HUES48 (cell line): ENCODE results near the gene POU5F1.
"Not testable (repeated sequence)": the region's sequence is repeated elsewhere in the genome, so short reads cannot be mapped to it uniquely, and the experiment has no call there.

ENCODE experiments used
- H3K27ac ChIP-seq: one replicate; pipeline ENCODE4 v1.7.0; 2013; ENCODE audit warnings: low read depth, low read length, inconsistent platforms
- H3K27me3 ChIP-seq: 2 replicates; pipeline ENCODE4 v1.6.1; 2013; ENCODE audit warnings: mild to moderate bottlenecking, low read length; ENCODE audit not compliant: control insufficient read depth, insufficient read depth
- H3K36me3 ChIP-seq: 2 replicates; pipeline ENCODE4 v1.6.1; 2013; ENCODE audit warnings: low read length; ENCODE audit not compliant: control insufficient read depth, insufficient read depth
- H3K4me1 ChIP-seq: 2 replicates; pipeline ENCODE4 v1.6.1; 2013; ENCODE audit warnings: mild to moderate bottlenecking, low read length; ENCODE audit not compliant: control insufficient read depth, insufficient read depth
- H3K4me3 ChIP-seq: 2 replicates; pipeline ENCODE4 v1.5.1; 2013; ENCODE audit warnings: mild to moderate bottlenecking, low read depth, low read length
- H3K9ac ChIP-seq: 2 replicates; pipeline ENCODE4 v1.6.1; 2013; ENCODE audit warnings: mild to moderate bottlenecking, low read depth, low read length, moderate library complexity
- H3K9me3 ChIP-seq: 2 replicates; pipeline ENCODE4 v1.6.1; 2013; ENCODE audit warnings: low read length; ENCODE audit not compliant: control insufficient read depth, insufficient read depth

The POU5F1 gene

DNA sequence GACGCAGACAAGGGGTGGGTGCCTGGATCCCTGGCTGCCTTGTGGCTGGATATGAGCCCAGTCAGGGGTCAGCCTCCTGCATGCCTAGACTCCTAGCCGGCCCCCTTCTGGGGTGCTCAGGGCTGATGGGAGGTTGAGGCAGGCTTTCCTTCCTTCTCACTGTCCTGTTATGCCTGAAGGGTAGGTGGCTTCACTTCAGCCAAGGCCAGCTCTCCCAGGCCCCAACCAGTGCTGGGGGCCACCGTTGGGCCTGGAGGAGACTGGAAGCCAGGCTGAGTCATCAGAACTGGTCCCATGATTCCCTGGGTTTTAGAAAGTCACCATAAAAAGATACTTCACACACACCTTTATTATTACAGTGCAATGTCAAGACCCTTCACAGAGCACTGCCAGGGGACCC lies 2.9 kb upstream of the POU5F1 start:
- peak overlapping the region; percentile 39 for H3K9ac ChIP-seq
- no peaks in the 10 kb centered on the region for H3K9me3 ChIP-seq
- H3K36me3 ChIP-seq: peaks cover 2% of the 10 kb centered on the region; the same call in 1 of the 2 replicates
- H3K4me3 ChIP-seq: peak overlapping the region; percentile 61
- peaks cover 32% of the 10 kb centered on the region for H3K4me1 ChIP-seq
- H3K27me3 ChIP-seq: no peaks in the 10 kb centered on the region
- peak overlapping the region; percentile 100 for H3K27ac ChIP-seq

DNA sequence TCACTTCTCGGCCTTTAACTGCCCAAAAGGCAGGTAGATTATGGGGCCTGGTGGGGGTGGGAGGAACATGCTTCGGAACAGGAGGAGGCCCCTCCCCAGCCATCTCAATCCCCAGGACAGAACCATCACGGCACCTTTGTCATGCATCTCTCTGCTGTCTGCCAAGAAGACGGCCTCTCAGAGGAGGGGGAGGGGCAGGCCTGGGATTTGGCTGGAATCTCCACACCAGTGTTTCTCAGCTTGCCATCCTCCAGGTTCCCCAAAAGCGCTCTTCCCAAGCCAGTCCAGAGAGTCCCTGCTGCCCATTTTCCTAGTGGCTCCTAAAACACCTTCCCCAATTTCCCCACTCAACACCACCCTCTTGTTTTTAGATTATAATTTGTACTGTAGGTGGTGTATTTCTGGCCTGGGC lies 2.5 kb upstream of the POU5F1 start:
- H3K4me1 ChIP-seq: peaks cover 31% of the 10 kb centered on the region
- H3K27ac ChIP-seq: peak overlapping the region; percentile 100
- H3K36me3 ChIP-seq: peaks cover 3% of the 10 kb centered on the region; the same call in 1 of the 2 replicates
- peak overlapping the region; percentile 81 for H3K9ac ChIP-seq
- peak overlapping the region; percentile 61 for H3K4me3 ChIP-seq
- no peaks in the 10 kb centered on the region for H3K9me3 ChIP-seq
- H3K27me3 ChIP-seq: no peaks in the 10 kb centered on the region

GRCh38 chr6:31171931-31172905 lies 1.7 kb upstream of the POU5F1 start:
- Histone ChIP-seq H3K36me3 (peaks cover 3% of the 10 kb centered on the region; the same call in 1 of the 2 replicates), H3K27me3 (no peaks in the 10 kb centered on the region), H3K4me1 (peaks cover 28% of the 10 kb centered on the region), H3K4me3 (peak overlapping the region; percentile 61), H3K9ac (peak overlapping the region; percentile 81), H3K9me3 (no peaks in the 10 kb centered on the region), H3K27ac (peak overlapping the region; percentile 100)

GRCh38 chr6:31170987-31171671 lies 647 bp upstream of the POU5F1 start:
- Histone ChIP-seq H3K27me3 (no peaks in the 10 kb centered on the region), H3K36me3 (peaks cover 12% of the 10 kb centered on the region), H3K4me3 (peak overlapping the region; percentile 88), H3K4me1 (peaks cover 33% of the 10 kb centered on the region), H3K27ac (peak overlapping the region; percentile 100), H3K9ac (peak overlapping the region; percentile 54), H3K9me3 (no peaks in the 10 kb centered on the region)

DNA sequence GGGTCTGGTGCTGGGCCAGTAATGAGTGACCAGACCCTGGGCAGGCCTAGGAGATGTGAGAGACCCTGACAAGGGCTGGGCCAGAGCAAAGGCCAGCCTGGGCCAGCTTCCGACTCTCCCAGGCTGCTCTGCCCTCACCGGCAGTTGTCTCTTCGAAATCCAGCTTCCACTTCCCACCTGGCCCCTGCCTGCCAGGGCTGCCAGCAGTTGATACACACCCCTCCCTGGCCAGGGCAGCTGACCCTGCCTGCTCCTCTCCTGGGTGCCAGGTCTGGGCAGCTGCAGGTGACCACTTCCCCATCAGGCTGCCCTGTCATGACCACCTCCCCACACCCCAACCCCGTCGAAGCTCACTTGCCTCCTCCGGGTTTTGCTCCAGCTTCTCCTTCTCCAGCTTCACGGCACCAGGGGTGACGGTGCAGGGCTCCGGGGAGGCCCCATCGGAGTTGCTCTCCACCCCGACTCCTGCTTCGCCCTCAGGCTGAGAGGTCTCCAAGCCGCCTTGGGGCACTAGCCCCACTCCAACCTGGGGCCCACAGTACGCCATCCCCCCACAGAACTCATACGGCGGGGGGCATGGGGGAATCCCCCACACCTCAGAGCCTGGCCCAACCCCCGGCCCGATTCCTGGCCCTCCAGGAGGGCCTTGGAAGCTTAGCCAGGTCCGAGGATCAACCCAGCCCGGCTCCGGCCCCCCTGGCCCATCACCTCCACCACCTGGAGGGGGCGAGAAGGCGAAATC lies 453 bp downstream of the POU5F1 start:
- Histone ChIP-seq H3K9ac (peak overlapping the region; percentile 77), H3K4me3 (peak overlapping the region; percentile 88), H3K4me1 (peaks cover 34% of the 10 kb centered on the region), H3K27ac (peak overlapping the region; percentile 100), H3K36me3 (peaks cover 23% of the 10 kb centered on the region)
- H3K9me3 ChIP-seq, H3K27me3 ChIP-seq: not testable (repeated sequence)

- Histone ChIP-seq H3K27ac (peak overlapping the region; percentile 100), H3K9ac (peak overlapping the region; percentile 77), H3K4me3 (peak overlapping the region; percentile 88)
Observed at GRCh38 chr6:31169123-31169857, 1.2 kb downstream of the POU5F1 start.

DNA sequence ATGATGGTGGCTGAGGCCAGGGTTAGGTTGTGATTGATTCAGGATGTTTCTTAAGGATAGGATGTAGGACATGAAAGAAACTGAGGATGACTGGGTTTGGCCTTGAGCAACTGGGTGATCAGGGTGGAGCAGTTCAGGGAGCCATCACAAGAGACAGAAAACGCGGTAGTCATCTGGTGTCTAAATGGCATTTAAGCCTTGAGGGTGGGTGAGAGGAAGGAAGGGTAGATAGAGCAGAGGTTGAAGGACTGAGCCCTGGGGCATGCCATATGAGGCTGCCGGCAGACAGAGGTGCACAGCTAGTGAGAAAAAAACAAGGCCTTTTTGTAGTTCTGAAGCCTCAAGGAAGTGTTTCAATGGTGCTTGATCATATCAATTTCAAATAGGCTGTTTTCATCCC lies 1.9 kb downstream of the POU5F1 start:
- Histone ChIP-seq H3K4me1 (peaks cover 26% of the 10 kb centered on the region), H3K36me3 (peaks cover 34% of the 10 kb centered on the region), H3K4me3 (peak overlapping the region; percentile 88), H3K27me3 (no peaks in the 10 kb centered on the region), H3K27ac (peak overlapping the region; percentile 100), H3K9ac (peak overlapping the region; percentile 77), H3K9me3 (no peaks in the 10 kb centered on the region)

More at GRCh38 chr6:31169123-31169857, 1.2 kb downstream of the POU5F1 start:
- peaks cover 32% of the 10 kb centered on the region for H3K4me1 ChIP-seq
- no peaks in the 10 kb centered on the region for H3K27me3 ChIP-seq
- no peaks in the 10 kb centered on the region for H3K9me3 ChIP-seq
- peaks cover 27% of the 10 kb centered on the region for H3K36me3 ChIP-seq

GRCh38 chr6:31165986-31166385 lies 4.5 kb downstream of the POU5F1 start:
- Histone ChIP-seq H3K4me3 (no peak overlapping the region), H3K9ac (no peak overlapping the region), H3K4me1 (peaks cover 23% of the 10 kb centered on the region), H3K36me3 (peaks cover 55% of the 10 kb centered on the region), H3K27ac (peak overlapping the region; percentile 46), H3K9me3 (no peaks in the 10 kb centered on the region), H3K27me3 (no peaks in the 10 kb centered on the region)

DNA sequence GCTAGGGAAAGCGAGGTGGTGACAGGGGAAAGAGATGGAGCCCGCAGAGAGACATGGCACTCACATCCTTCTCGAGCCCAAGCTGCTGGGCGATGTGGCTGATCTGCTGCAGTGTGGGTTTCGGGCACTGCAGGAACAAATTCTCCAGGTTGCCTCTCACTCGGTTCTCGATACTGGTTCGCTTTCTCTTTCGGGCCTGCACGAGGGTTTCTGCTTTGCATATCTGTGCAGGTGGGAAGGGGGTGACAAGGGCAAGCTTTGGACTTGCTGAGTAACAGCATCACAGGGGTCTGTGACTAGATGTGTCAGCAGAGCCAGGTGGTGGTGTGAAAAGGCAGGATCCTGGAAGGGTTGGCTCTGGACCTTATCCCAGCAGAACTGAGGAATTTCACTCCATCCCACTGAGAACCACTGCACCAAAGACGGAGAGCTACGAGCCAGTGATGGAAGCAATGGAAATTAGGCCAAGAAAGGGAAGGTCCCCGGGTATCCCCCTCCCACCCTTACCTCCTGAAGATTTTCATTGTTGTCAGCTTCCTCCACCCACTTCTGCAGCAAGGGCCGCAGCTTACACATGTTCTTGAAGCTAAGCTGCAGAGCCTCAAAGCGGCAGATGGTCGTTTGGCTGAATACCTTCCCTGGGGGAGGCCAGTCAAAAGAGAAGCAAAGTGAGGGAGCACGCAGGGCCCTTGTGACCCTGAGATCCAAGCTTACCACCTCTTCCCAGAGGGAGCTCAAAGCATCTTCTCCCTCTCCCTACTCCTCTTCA lies 5.2 kb downstream of the POU5F1 start:
- not testable (repeated sequence) for H3K9me3 ChIP-seq, H3K9ac ChIP-seq, H3K27me3 ChIP-seq, H3K4me3 ChIP-seq
- Histone ChIP-seq H3K4me1 (peaks cover 19% of the 10 kb centered on the region), H3K36me3 (peaks cover 55% of the 10 kb centered on the region), H3K27ac (peak overlapping the region; percentile 46)
